ENCODE results near the gene CHST11.

DNA sequence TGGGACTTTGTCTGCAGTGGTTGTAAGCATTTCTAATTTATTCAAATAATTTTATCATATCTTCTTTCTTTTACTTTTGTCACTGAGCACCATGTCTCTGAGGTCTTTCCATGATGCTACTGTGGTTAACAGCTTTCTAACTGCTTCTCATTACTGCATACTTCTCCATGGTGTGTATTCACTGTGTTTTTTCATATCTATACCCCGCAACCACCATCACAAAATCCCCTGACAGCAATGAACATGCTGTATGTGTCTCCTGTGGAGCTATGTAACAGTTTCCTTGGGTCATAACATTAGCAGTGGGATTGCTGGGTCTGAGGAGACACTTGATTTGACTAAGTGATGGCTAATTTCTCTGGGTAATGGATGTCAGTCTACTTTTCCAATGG lies 29.2 kb upstream of the CHST11 start:
- no peak for TF ChIP-seq SPI1 (IDR thresholded peaks at IDR 0.05; ENCODE audit: low read depth, low read length)
- no peak for TF ChIP-seq POLR2A (IDR thresholded peaks at IDR 0.05; ENCODE audit: low read depth, low read length)
- no peak for TF ChIP-seq POU2F2 (IDR thresholded peaks at IDR 0.05; ENCODE audit: low read depth, low read length)
- TF ChIP-seq TAF1 (IDR thresholded peaks at IDR 0.05; ENCODE audit: low read depth, low read length), result no peak
- no peak for TF ChIP-seq POLR2AphosphoS5 (IDR thresholded peaks at IDR 0.05; ENCODE audit: low read depth, low read length)
